Ovary (tissue), 3 donors: Measurements from ENCODE around the gene CGB7.

Experiments used
- EP300 ChIP-seq: sonication (generic); formaldehyde crosslinking; IDR thresholded peaks from one replicate; pipeline ENCODE4 v1.6.1; 2017; ENCODE audit warnings: antibody characterized with exemption
- TF ChIP-seq, protein P1 (sequence below), 3 donors: fragments of 450-650 bp in 2 of 3; fragments of 200-600 bp in 1 of 3; IDR thresholded peaks; one replicate each; pipeline versions ENCODE4 v1.5.1 to v1.8.0; 2016 to 2022; ENCODE audit warnings: antibody characterized with exemption in 3 of 3, mild to moderate bottlenecking in 1 of 3
- donor health status: DM: no; HTN: no; CAD: no.

DNA sequence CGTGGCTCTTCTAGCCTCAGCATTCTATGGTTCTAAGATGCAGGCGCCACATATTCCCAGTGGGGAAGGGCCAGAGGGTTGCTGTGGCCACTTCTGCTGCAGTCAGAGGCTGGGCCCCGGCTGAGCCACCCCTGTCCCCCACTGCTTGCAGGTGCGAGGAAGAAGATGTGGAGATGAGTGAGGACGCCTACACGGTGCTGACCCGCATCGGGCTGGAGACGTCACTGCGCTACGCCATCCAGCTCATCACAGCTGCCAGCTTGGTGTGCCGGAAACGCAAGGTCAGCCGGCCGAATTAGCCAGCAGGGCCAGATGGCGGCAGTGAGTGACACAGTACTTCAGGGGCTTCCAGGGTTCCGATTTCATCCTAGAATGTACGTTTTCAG is 42.7 kb downstream of the CGB7 start:
- TF ChIP-seq, protein P1, sequence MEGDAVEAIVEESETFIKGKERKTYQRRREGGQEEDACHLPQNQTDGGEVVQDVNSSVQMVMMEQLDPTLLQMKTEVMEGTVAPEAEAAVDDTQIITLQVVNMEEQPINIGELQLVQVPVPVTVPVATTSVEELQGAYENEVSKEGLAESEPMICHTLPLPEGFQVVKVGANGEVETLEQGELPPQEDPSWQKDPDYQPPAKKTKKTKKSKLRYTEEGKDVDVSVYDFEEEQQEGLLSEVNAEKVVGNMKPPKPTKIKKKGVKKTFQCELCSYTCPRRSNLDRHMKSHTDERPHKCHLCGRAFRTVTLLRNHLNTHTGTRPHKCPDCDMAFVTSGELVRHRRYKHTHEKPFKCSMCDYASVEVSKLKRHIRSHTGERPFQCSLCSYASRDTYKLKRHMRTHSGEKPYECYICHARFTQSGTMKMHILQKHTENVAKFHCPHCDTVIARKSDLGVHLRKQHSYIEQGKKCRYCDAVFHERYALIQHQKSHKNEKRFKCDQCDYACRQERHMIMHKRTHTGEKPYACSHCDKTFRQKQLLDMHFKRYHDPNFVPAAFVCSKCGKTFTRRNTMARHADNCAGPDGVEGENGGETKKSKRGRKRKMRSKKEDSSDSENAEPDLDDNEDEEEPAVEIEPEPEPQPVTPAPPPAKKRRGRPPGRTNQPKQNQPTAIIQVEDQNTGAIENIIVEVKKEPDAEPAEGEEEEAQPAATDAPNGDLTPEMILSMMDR (IDR thresholded peaks at IDR 0.05), result no peak
- no peak for TF ChIP-seq EP300
